Gastroesophageal sphincter (tissue), 4 donors: ENCODE results near the gene RPS18. TPM values are rescaled to one million over a fixed set of nuclear protein-coding genes. Genes with fewer than 3 reads are reported as not detected.

Experiments used
- ATAC-seq: fragments of 150-250 bp; one replicate; pipeline ENCODE4 v1.9.1; 2016; ENCODE audit warnings: mild to moderate bottlenecking, moderate library complexity
- H3K27ac ChIP-seq, 4 donors: fragments of 200-600 bp; sonication (generic) in 3 of 4; 1 replicate in 3 of 4; 2 replicates in 1 of 4; pipeline ENCODE4 v1.5.1; 2016 to 2019
- H3K27me3 ChIP-seq: fragments of 200-600 bp; sonication (generic); one replicate; pipeline ENCODE4 v1.5.1; 2019
- H3K36me3 ChIP-seq, 2 donors: fragments of 200-600 bp; sonication (generic); one replicate each; pipeline ENCODE4 v1.5.1; 2019; ENCODE audit warnings: control low read depth in 1 of 2
- H3K4me1 ChIP-seq, 3 donors: fragments of 200-600 bp; sonication (generic); 1 replicate in 2 of 3; 2 replicates in 1 of 3; pipeline ENCODE4 v1.5.1; 2016 to 2019; ENCODE audit warnings: control low read depth in 2 of 3
- H3K4me3 ChIP-seq, 2 donors: fragments of 200-600 bp; sonication (generic); one replicate each; pipeline ENCODE4 v1.5.1; 2019; ENCODE audit warnings: mild to moderate bottlenecking in 1 of 2, moderate library complexity in 1 of 2
- H3K9me3 ChIP-seq, 3 donors: fragments of 200-600 bp; sonication (generic); one replicate each; pipeline ENCODE4 v1.5.1; 2017 to 2019; ENCODE audit warnings: control low read depth in 2 of 3
- CTCF ChIP-seq, 4 experiments: fragments of 200-600 bp in 2 of 4; fragments of 450-650 bp in 2 of 4; sonication (generic) in 1 of 4; IDR thresholded peaks; one replicate each; pipeline ENCODE4 v1.5.1; 2017 to 2019; ENCODE audit warnings: antibody characterized with exemption in 4 of 4, mild to moderate bottlenecking in 2 of 4, moderate library complexity in 2 of 4
- EP300 ChIP-seq: sonication (generic); formaldehyde crosslinking; IDR thresholded peaks from one replicate; pipeline ENCODE4 v1.6.1; 2017; ENCODE audit warnings: antibody characterized with exemption, mild to moderate bottlenecking
- POLR2A ChIP-seq, 2 donors: fragments of 450-650 bp; IDR thresholded peaks; one replicate each; pipeline ENCODE4 v1.6.1; 2017; ENCODE audit warnings: antibody characterized with exemption in 2 of 2, mild to moderate bottlenecking in 2 of 2, moderate library complexity in 1 of 2
- POLR2AphosphoS5 ChIP-seq: sonication (generic); formaldehyde crosslinking; IDR thresholded peaks from one replicate; pipeline ENCODE4 v1.6.1; 2017; ENCODE audit warnings: antibody characterized with exemption
- WGBS, 2 donors: methylation state at CpG; one replicate each; pipeline ENCODE4 v1.1.5; 2018; ENCODE audit warnings: low coverage in 1 of 2; 5-methylcytosine and 5-hydroxymethylcytosine counted together
- total RNA-seq, 4 donors: library from RNA; depleted of rRNA; stranded (reverse); fragments of >200 nt; gene quantifications; one replicate each; pipeline ENCODE4 v1.1.0, GENCODE V29; 2016

Gene RPS18
- total RNA-seq, 4 donors from 2014 or later, result 1,175 to 3,464 (median 2,399) TPM

- Histone ChIP-seq H3K27ac (peak overlapping the region in 2 of 4 donors; percentile 89 to 91), H3K9me3 (no peaks in the 10 kb centered on the region), H3K36me3 (peaks cover 0 to 34% of the 10 kb centered on the region in 2 donors), H3K4me3 (peak overlapping the region in 1 of 2 donors; percentile 78), H3K4me1 (peaks cover 5 to 66% (median 26%) of the 10 kb centered on the region in 3 donors), H3K27me3 (no peaks in the 10 kb centered on the region)
- no peak for ATAC-seq
- WGBS, 2 donors, result 58 to 60% methylated on average over 2 to 6 of the region's 9 CpGs
- no peak for TF ChIP-seq CTCF (IDR thresholded peaks at IDR 0.05)
- TF ChIP-seq EP300, result no peak
- TF ChIP-seq POLR2A (IDR thresholded peaks at IDR 0.05), result no peak
- TF ChIP-seq POLR2AphosphoS5, result no peak
Observed at GRCh38 chr6:33321227-33321626, 49.4 kb downstream of the RPS18 start.

GRCh38 chr6:33323623-33323948, 51.7 kb downstream of the RPS18 start:
- Histone ChIP-seq H3K9me3 (no peaks in the 10 kb centered on the region), H3K27ac (peak overlapping the region; percentile 75 to 92 (median 85)), H3K4me1 (peaks cover 5 to 49% (median 26%) of the 10 kb centered on the region in 3 donors), H3K27me3 (no peaks in the 10 kb centered on the region), H3K36me3 (peaks cover 0 to 28% of the 10 kb centered on the region in 2 donors), H3K4me3 (peak overlapping the region; percentile 78 to 79)
- TF ChIP-seq EP300 (no peak), CTCF (IDR thresholded peaks at IDR 0.05) (no peak), POLR2AphosphoS5 (no peak), POLR2A (IDR thresholded peaks at IDR 0.05) (no peak)
- 0 to 3% methylated on average over 8 to 10 of the region's 12 CpGs for WGBS, 2 donors
- ATAC-seq, result no peak

DNA sequence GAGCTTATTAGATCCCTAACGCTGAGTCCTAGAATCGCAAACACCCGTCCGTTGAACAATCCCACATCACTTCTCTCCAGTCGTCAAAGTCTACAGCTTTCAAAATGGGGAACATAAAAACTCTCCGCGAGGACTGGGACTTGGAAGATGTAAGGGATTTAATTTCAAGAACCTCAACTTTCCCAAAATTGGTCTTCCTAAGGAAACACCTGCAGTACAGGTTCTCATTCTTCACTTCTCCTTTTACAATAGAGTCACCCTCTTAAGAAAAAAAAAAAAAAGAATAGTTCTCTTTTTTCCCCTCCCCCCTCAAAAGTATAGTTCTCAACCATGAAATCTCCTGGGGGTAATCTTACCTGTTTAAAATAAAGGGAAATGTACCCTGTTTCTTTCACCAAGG, 52.2 kb downstream of the RPS18 start:
- ATAC-seq, result no peak
- peak overlapping the region in 1 of 2 donors; percentile 78 for H3K4me3 ChIP-seq
- no peaks in the 10 kb centered on the region for H3K9me3 ChIP-seq
- TF ChIP-seq POLR2AphosphoS5 (no peak), CTCF (IDR thresholded peaks at IDR 0.05) (no peak), POLR2A (IDR thresholded peaks at IDR 0.05) (no peak), EP300 (no peak)
- peak overlapping the region in 3 of 4 donors; percentile 81 to 92 (median 89) for H3K27ac ChIP-seq
- H3K27me3 ChIP-seq, result no peaks in the 10 kb centered on the region
- peaks cover 0 to 23% of the 10 kb centered on the region in 2 donors for H3K36me3 ChIP-seq
- H3K4me1 ChIP-seq, result peaks cover 5 to 44% (median 26%) of the 10 kb centered on the region in 3 donors
- WGBS, 2 donors, result 21 to 23% methylated on average over 6 to 7 of the region's 7 CpGs

Other genes starting within 250 kb of the RPS18 start
- 100 to 1,000 TPM in 1 of 4 donors, 10 to 100 TPM in 3; 20.2 to 125 (median 45.4) TPM for gene HLA-DPA1, start 198.4 kb upstream of the RPS18 start, total RNA-seq
- 10 to 100 TPM; 32.1 to 86.3 (median 66.9) TPM for gene HLA-DPB1, start 196.1 kb upstream of the RPS18 start, total RNA-seq
- 1 to 10 TPM in 1 of 4 donors, under 1 TPM in 3; 0.35 to 1.4 (median 0.45) TPM for gene COL11A2, start 79.6 kb upstream of the RPS18 start, total RNA-seq
- gene RXRB, start 71.4 kb upstream of the RPS18 start, total RNA-seq, result 10 to 100 TPM; 20.0 to 38.8 (median 28.9) TPM
- 10 to 100 TPM; 54.6 to 79.9 (median 66.4) TPM for gene SLC39A7, start 71.2 kb upstream of the RPS18 start, total RNA-seq
- gene HSD17B8, start 67.4 kb upstream of the RPS18 start, total RNA-seq, result 10 to 100 TPM in 3 of 4 donors, 1 to 10 TPM in 1; 2.2 to 16.1 (median 12.2) TPM
- 10 to 100 TPM; 12.5 to 23.8 (median 17.7) TPM for gene RING1, start 63.6 kb upstream of the RPS18 start, total RNA-seq
- 10 to 100 TPM; 18.1 to 45.5 (median 31.5) TPM for gene VPS52, start 199 bp upstream of the RPS18 start, total RNA-seq
- 10 to 100 TPM; 12.2 to 23.8 (median 17.3) TPM for gene B3GALT4, start 5.0 kb downstream of the RPS18 start, total RNA-seq
- 10 to 100 TPM; 26.4 to 39.2 (median 35.6) TPM for gene WDR46, start 17.2 kb downstream of the RPS18 start, total RNA-seq
- gene PFDN6, start 17.5 kb downstream of the RPS18 start, total RNA-seq, result 10 to 100 TPM; 40.6 to 55.5 (median 50.6) TPM
- gene RGL2, start 26.9 kb downstream of the RPS18 start, total RNA-seq, result 10 to 100 TPM; 53.7 to 83.0 (median 60.7) TPM
- 100 to 1,000 TPM in 1 of 4 donors, 10 to 100 TPM in 3; 62.9 to 136 (median 69.2) TPM for gene TAPBP, start 42.0 kb downstream of the RPS18 start, total RNA-seq
- gene ZBTB22, start 45.7 kb downstream of the RPS18 start, total RNA-seq, result 10 to 100 TPM; 19.3 to 20.9 (median 20.1) TPM
- gene DAXX, start 50.9 kb downstream of the RPS18 start, total RNA-seq, result 10 to 100 TPM; 29.7 to 49.0 (median 48.1) TPM
- gene KIFC1, start 119.7 kb downstream of the RPS18 start, total RNA-seq, result under 1 TPM in 2 of 4 donors, not detected in 2; 0.67 to 0.79 TPM
- gene PHF1, start 138.9 kb downstream of the RPS18 start, total RNA-seq, result 10 to 100 TPM; 73.0 to 91.0 (median 86.1) TPM
- 100 to 1,000 TPM in 3 of 4 donors, 10 to 100 TPM in 1; 90.2 to 144 (median 124) TPM for gene CUTA, start 146.0 kb downstream of the RPS18 start, total RNA-seq
- gene SYNGAP1, start 148.0 kb downstream of the RPS18 start, total RNA-seq, result 10 to 100 TPM in 3 of 4 donors, 1 to 10 TPM in 1; 9.1 to 15.9 (median 12.7) TPM
- 1 to 10 TPM; 2.2 to 4.0 (median 3.2) TPM for gene ZBTB9, start 182.5 kb downstream of the RPS18 start, total RNA-seq